Peyer's patch (tissue), 4 donors: ENCODE data around the gene SMARCA2.

ENCODE experiments used
- POLR2A ChIP-seq, 2 donors: fragments of 450-650 bp; IDR thresholded peaks; one replicate each; pipeline ENCODE4 v1.5.1; 2017; ENCODE audit warnings: antibody characterized with exemption in 2 of 2, mild to moderate bottlenecking in 2 of 2, moderate library complexity in 2 of 2
- TF ChIP-seq, protein P1 (sequence below), 6 experiments: fragments of 450-650 bp in 4 of 6; fragments of 200-600 bp in 2 of 6; sonication (generic) in 1 of 6; IDR thresholded peaks; one replicate each; pipeline ENCODE4 v1.5.1; 2017 to 2019; ENCODE audit warnings: antibody characterized with exemption in 6 of 6, mild to moderate bottlenecking in 3 of 6, moderate library complexity in 1 of 6

DNA sequence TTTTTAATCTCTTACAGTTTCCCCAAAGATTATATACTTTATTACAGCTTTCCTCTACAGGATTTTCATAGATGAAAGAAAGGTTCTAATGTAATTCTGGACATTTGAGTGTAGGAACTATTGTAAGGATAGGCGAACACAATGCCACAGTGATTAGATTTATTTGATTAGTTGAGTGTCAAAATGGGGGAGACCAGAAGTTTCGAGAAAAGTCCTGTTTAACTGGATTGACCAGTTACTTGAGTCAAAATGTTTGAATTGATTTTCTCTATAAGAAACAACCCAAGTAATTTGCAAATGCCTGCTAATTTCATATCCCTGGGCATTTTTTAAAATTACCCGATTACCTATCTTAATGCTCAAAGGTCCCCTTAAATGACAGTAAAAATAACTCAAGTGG, 50.6 kb downstream of the SMARCA2 start:
- no peak for TF ChIP-seq POLR2A (IDR thresholded peaks at IDR 0.05)
- TF ChIP-seq, protein P1, sequence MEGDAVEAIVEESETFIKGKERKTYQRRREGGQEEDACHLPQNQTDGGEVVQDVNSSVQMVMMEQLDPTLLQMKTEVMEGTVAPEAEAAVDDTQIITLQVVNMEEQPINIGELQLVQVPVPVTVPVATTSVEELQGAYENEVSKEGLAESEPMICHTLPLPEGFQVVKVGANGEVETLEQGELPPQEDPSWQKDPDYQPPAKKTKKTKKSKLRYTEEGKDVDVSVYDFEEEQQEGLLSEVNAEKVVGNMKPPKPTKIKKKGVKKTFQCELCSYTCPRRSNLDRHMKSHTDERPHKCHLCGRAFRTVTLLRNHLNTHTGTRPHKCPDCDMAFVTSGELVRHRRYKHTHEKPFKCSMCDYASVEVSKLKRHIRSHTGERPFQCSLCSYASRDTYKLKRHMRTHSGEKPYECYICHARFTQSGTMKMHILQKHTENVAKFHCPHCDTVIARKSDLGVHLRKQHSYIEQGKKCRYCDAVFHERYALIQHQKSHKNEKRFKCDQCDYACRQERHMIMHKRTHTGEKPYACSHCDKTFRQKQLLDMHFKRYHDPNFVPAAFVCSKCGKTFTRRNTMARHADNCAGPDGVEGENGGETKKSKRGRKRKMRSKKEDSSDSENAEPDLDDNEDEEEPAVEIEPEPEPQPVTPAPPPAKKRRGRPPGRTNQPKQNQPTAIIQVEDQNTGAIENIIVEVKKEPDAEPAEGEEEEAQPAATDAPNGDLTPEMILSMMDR (IDR thresholded peaks at IDR 0.05), result no peak
